ENCODE data around the gene SLC16A6. TPM values are rescaled to one million over a fixed set of nuclear protein-coding genes. Genes with fewer than 3 reads are reported as not detected.
"Not testable (repeated sequence)": the region's sequence is repeated elsewhere in the genome, so short reads cannot be mapped to it uniquely, and the experiment has no call there.

The SLC16A6 gene
- total and polyA plus RNA-seq, 10 donors: 1.5 to 8.7 (median 5.9) TPM

DNA sequence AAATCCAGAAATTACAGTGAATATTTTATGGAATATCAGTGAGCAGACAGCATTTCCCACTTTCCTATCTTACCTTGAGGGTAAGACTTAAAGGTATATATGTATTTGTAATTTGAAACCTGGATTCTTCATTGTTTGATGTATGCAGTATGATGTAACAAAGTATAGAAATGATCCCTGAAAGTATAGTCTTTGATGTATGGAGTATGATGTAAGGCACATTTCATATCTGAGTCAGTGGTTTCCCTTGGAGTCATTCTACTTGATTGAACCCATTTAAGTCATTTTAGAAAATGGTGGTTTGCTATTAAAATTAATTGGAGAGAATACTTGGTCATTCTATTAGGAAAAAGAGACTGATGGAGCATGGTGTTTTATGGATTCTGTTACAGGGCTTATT is 33.0 kb downstream of the SLC16A6 start:
- Histone ChIP-seq H3K4me3 (no peak overlapping the region), H3K4me1 (peaks cover 28 to 87% (median 60%) of the 10 kb centered on the region in 6 donors), H3K9me3 (no peaks in the 10 kb centered on the region), H3K36me3 (peaks cover 0 to 42% (median 7%) of the 10 kb centered on the region in 6 donors), H3K27ac (peak overlapping the region in 6 of 8 donors; percentile 73 to 85 (median 82)), H3K27me3 (replicated peaks in 1 of 7) (no peaks in the 10 kb centered on the region)
- TF ChIP-seq POLR2A (IDR thresholded peaks at IDR 0.05): no peak
- no peak for TF ChIP-seq POLR2AphosphoS5 (IDR thresholded peaks at IDR 0.05)
- TF ChIP-seq, protein P1, sequence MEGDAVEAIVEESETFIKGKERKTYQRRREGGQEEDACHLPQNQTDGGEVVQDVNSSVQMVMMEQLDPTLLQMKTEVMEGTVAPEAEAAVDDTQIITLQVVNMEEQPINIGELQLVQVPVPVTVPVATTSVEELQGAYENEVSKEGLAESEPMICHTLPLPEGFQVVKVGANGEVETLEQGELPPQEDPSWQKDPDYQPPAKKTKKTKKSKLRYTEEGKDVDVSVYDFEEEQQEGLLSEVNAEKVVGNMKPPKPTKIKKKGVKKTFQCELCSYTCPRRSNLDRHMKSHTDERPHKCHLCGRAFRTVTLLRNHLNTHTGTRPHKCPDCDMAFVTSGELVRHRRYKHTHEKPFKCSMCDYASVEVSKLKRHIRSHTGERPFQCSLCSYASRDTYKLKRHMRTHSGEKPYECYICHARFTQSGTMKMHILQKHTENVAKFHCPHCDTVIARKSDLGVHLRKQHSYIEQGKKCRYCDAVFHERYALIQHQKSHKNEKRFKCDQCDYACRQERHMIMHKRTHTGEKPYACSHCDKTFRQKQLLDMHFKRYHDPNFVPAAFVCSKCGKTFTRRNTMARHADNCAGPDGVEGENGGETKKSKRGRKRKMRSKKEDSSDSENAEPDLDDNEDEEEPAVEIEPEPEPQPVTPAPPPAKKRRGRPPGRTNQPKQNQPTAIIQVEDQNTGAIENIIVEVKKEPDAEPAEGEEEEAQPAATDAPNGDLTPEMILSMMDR (IDR thresholded peaks at IDR 0.05 in 8 of 11, conservative IDR thresholded peaks at IDR 0.05 in 3 of 11): no peak
- intact Hi-C loops (cut with DNase I; ENCODE audit: low total_unique reads): no loop called here
- DNase-seq: no peak

DNA sequence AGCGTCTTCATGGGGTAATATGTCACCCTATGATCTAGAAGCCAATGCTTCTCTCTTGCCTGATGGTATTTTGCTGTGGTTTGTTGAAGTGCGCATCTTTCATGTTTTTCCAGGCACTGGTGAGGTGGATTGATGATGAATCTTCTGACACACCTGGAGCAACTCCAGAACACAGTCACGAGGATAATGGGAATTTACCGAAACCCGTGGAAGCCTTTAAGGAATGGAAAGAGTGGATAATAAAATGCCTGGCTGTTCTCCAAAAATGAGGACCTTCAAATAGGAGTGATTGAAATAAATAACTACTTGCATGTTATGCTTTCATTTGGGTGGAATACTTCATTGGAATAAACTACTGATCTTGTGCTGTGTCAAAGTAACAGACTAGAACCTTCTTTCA is 34.2 kb downstream of the SLC16A6 start:
- H3K27ac ChIP-seq: peak overlapping the region in 7 of 8 donors; percentile 45 to 85 (median 79)
- H3K27me3 ChIP-seq (replicated peaks in 1 of 7); H3K4me3 ChIP-seq; intact Hi-C loops (cut with DNase I; ENCODE audit: low total_unique reads); H3K9me3 ChIP-seq; DNase-seq: not testable (repeated sequence)
- peaks cover 28 to 90% (median 59%) of the 10 kb centered on the region in 6 donors for H3K4me1 ChIP-seq
- peaks cover 0 to 54% (median 7%) of the 10 kb centered on the region in 6 donors for H3K36me3 ChIP-seq
- 85 to 88% (median 86%) methylated on average over 5 of the region's 5 CpGs for WGBS, 5 donors

DNA sequence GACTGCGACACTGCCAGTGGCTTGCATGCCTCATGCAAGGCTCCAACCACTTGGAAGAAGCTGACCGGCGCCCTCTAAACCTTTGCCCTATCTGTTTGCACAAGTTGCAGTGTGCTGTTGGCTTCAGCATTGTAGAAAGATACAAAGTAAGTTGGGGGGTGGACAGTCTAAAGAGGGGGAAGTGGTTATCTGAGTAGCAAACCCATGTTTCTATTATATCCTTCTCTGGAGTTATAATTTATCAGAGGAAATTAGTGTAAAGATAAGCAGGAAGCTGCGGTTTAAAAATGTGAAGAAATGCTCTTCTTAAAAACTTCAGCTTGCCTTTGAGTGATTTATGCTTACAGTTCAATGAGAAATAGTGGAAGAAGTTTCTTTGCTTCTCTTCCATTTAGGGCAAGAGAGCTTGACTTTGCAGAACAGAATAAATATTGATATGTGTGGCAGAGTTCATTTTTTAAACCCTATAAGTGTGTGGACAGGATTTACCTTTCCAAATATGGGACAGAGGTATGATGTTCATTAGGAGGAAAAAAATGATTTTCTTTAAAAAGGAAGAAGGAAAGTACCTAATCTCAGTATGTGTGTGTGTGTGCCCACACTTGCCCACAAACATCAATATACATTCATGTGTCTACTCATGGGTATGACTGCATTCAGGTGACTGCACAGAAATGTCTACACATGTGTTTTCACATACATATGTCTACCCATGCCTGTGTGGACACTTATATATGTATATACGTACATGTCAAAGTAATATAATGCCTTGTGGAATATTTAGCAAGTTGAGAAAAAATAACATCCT is 35.0 kb downstream of the SLC16A6 start:
- Histone ChIP-seq H3K4me3 (no peak overlapping the region), H3K36me3 (peaks cover 0 to 60% (median 12%) of the 10 kb centered on the region in 6 donors), H3K4me1 (peaks cover 28 to 95% (median 60%) of the 10 kb centered on the region in 6 donors), H3K9me3 (no peaks in the 10 kb centered on the region), H3K27me3 (replicated peaks in 1 of 7) (no peaks in the 10 kb centered on the region), H3K27ac (peak overlapping the region in 7 of 8 donors; percentile 45 to 85 (median 79))
- TF ChIP-seq POLR2A (IDR thresholded peaks at IDR 0.05) (no peak), POLR2AphosphoS5 (IDR thresholded peaks at IDR 0.05) (no peak)
- TF ChIP-seq, protein P1 (IDR thresholded peaks at IDR 0.05 in 8 of 11, conservative IDR thresholded peaks at IDR 0.05 in 3 of 11): no peak
- WGBS, 5 donors: 36 to 48% (median 43%) methylated on average over 5 of the region's 5 CpGs
- no peak for DNase-seq
- intact Hi-C loops (cut with DNase I; ENCODE audit: low total_unique reads): no loop called here

DNA sequence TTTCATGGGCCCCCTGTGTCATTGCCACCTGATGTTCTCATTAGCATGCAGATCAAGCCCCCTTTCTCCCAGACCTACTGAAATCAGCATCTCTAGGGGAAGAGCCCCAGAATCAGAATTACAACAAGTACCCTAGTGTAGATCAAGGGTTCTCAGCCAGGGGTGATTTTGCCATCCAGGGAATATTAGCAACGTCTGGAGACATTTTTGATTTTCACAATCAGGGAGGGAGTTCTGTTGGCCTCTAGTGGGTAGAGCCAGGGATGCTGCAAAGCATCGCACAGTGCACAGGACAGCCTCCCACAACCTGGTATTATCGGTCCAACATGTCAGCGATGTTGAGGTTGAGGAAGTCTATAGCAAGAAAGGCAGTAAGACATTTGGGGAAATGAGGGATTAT is 35.8 kb downstream of the SLC16A6 start:
- H3K4me1 ChIP-seq: peaks cover 28 to 98% (median 67%) of the 10 kb centered on the region in 6 donors
- no peak for TF ChIP-seq POLR2A (IDR thresholded peaks at IDR 0.05)
- no peak for TF ChIP-seq POLR2AphosphoS5 (IDR thresholded peaks at IDR 0.05)
- TF ChIP-seq, protein P1 (IDR thresholded peaks at IDR 0.05 in 8 of 11, conservative IDR thresholded peaks at IDR 0.05 in 3 of 11): no peak
- H3K4me3 ChIP-seq: no peak overlapping the region
- H3K9me3 ChIP-seq: no peaks in the 10 kb centered on the region
- H3K27ac ChIP-seq: peak overlapping the region in 7 of 8 donors; percentile 45 to 85 (median 79)
- H3K36me3 ChIP-seq: peaks cover 0 to 65% (median 12%) of the 10 kb centered on the region in 6 donors
- no peaks in the 10 kb centered on the region for H3K27me3 ChIP-seq (replicated peaks in 1 of 7)
- DNase-seq: no peak
- intact Hi-C loops (cut with DNase I; ENCODE audit: low total_unique reads): no loop called here
- 74 to 88% (median 77%) methylated on average over 4 of the region's 4 CpGs for WGBS, 5 donors

Measured in spleen (tissue), 11 donors.